SHP77 treated with DMSO at 0.1 percent for 48 hours (cell line): ENCODE measurements around the gene ZNHIT2.
A peak's percentile ranks its signal among the peaks of the same experiment; 100 is the strongest.
"Not testable (repeated sequence)": the region's sequence is repeated elsewhere in the genome, so short reads cannot be mapped to it uniquely, and the experiment has no call there.

Source experiments
- DNase-seq: peaks from one replicate; lab custom pipeline; 2025; lab: John Stamatoyannopoulos, UW

Gene ZNHIT2

GRCh38 chr11:65117206-65118096 is at the start of gene ZNHIT2:
ZNHIT2 (minus strand) TSS chr11:65117701; CDS start chr11:65117653, 48 bp downstream.
- peak; percentile 93 for DNase-seq

GRCh38 chr11:65166893-65167292 is 49.4 kb upstream of the ZNHIT2 start:
- DNase-seq, result no peak

GRCh38 chr11:65165410-65166317 is 48.2 kb upstream of the ZNHIT2 start:
- no peak for DNase-seq

- no peak for DNase-seq
Measured at GRCh38 chr11:65163684-65164083, 46.2 kb upstream of the ZNHIT2 start.

GRCh38 chr11:65160643-65161042 is 43.1 kb upstream of the ZNHIT2 start:
- DNase-seq, result no peak

- DNase-seq, result no peak
Measured at GRCh38 chr11:65159012-65159411, 41.5 kb upstream of the ZNHIT2 start.

- DNase-seq, result no peak
Measured at GRCh38 chr11:65157336-65157735, 39.8 kb upstream of the ZNHIT2 start.

GRCh38 chr11:65156926-65157325 is 39.4 kb upstream of the ZNHIT2 start:
- DNase-seq, result no peak

GRCh38 chr11:65156256-65156655 is 38.8 kb upstream of the ZNHIT2 start:
- no peak for DNase-seq

GRCh38 chr11:65152122-65152521 is 34.6 kb upstream of the ZNHIT2 start:
- DNase-seq, result no peak

GRCh38 chr11:65151331-65151899 is 33.9 kb upstream of the ZNHIT2 start:
- no peak for DNase-seq

GRCh38 chr11:65150509-65151299 is 33.2 kb upstream of the ZNHIT2 start:
- DNase-seq, result peak; percentile 65

GRCh38 chr11:65150131-65150508 is 32.6 kb upstream of the ZNHIT2 start:
- DNase-seq, result not testable (repeated sequence)

GRCh38 chr11:65148657-65149056 is 31.2 kb upstream of the ZNHIT2 start:
- no peak for DNase-seq

GRCh38 chr11:65147352-65148075 is 30.0 kb upstream of the ZNHIT2 start:
- no peak for DNase-seq

- DNase-seq, result no peak
Measured at GRCh38 chr11:65141896-65142494, 24.5 kb upstream of the ZNHIT2 start.

GRCh38 chr11:65136515-65137096 is 19.1 kb upstream of the ZNHIT2 start:
- DNase-seq, result no peak

- DNase-seq, result no peak
Measured at GRCh38 chr11:65135633-65136145, 18.2 kb upstream of the ZNHIT2 start.

- peak; percentile 98 for DNase-seq
Measured at GRCh38 chr11:65134952-65135632, 17.6 kb upstream of the ZNHIT2 start.
